Erythroblast (primary cell): ENCODE results near the gene STPG4.

Source experiments
- GATA1 ChIP-seq: IDR thresholded peaks from 2 replicates; pipeline ENCODE4 v1.6.1; 2011; ENCODE audit warnings: low read depth, mild to moderate bottlenecking, control low read depth, low read length, moderate library complexity
- POLR2A ChIP-seq: IDR thresholded peaks from 2 replicates; pipeline ENCODE4 v1.6.1; 2011; ENCODE audit warnings: mild to moderate bottlenecking, low read length

- no peak for TF ChIP-seq POLR2A
- TF ChIP-seq GATA1 = no peak
Measured at GRCh38 chr2:47063538-47063930, 91.6 kb downstream of the STPG4 start.
